ENCODE data around the gene CSNK1E.

DNA sequence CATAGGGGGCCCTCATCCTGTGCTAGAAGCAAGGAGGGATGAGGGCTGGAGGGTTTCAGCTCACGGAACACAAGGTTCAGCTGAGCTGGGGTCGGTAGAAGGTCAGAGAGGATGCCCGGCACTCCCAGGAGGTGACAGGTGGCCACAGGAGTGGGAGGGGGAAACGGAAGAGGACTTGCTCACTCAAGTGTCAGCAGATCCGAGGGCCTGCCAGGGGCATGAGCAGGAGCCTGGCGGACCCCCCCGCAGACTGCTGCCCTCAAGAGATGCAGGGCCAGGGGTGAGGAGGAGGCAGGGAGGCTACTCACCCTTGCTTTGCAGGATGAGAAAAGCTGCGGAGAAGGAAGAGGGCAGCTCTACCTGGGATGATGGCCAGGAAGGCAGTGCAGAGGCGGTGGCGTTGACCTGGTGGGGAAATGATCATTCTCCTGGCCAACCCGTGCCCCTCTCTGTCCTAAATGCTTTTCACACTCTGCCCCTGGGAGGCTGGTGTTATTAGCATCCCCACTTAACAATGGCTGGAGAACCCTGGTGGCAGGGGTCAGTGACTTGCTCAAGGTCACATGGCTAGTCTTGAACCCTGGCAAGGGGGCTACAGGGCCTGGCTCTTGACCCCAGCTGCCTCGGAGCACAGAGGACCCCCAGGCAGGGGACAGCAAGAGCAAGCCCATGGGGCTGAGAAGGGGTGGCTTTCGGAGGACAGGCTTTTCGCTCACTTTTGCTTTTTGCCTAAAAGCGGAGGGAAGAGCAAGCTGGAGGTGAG is 30.1 kb upstream of the CSNK1E start:
- TF ChIP-seq CTCF (IDR thresholded peaks at IDR 0.05) (no peak), EZH2 (IDR thresholded peaks at IDR 0.05) (no peak)

Measured in neural progenitor cell (in vitro differentiated cells).